ENCODE measurements around the gene ZBTB16.
A peak's percentile ranks its signal among the peaks of the same experiment; 100 is the strongest.

The ZBTB16 gene

DNA sequence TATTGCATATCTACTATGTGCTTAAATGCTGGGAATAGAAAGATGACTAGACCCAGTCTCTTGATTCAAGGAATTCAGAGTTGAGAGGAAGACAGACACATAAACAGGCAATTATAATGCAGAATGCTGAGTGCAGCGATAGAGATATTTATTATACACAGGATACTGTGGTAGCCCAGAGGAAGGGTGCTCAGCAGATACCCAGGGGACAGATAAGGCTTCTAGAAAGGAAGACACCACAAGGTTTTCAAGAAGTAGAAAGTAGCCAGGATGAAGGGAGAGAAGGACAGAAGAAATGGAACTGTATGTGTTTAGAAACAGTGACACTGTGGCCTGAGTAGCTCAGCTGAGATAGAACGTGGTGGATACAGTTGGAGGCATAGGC, 157.3 kb downstream of the ZBTB16 start:
- no peak for DNase-seq (ENCODE audit: low spot score)
- Histone ChIP-seq H3K4me3 (ENCODE audit: low read length in 2 of 2) (no peak overlapping the region), H3K27me3 (ENCODE audit: control insufficient read depth in 3 of 3, insufficient read depth in 3 of 3, low read depth in 1 of 3, low read length in 3 of 3) (no peaks in the 10 kb centered on the region), H4K91ac (ENCODE audit: low read depth, low read length, poor library complexity) (no peak overlapping the region), H2BK15ac (ENCODE audit: low read length) (no peak overlapping the region), H2BK120ac (ENCODE audit: low read depth, low read length) (no peak overlapping the region), H3K18ac (ENCODE audit: low read length) (no peak overlapping the region), H4K8ac (ENCODE audit: low read depth, low read length) (no peak overlapping the region), H3K9ac (ENCODE audit: low read depth, low read length, poor library complexity) (no peak overlapping the region), H2AFZ (ENCODE audit: low read length) (no peak overlapping the region), H3K4ac (ENCODE audit: low read length) (no peak overlapping the region), H3K9me3 (replicated peaks in 1 of 2; ENCODE audit: control insufficient read depth in 2 of 2, insufficient read depth in 1 of 2, low read depth in 1 of 2, low read length in 2 of 2) (peaks cover 0 to 3% of the 10 kb centered on the region in 2 donors), H3K79me1 (ENCODE audit: low read depth, low read length) (peaks cover 6% of the 10 kb centered on the region), H2AK5ac (ENCODE audit: low read depth, low read length) (no peak overlapping the region), H3K14ac (ENCODE audit: low read length) (no peak overlapping the region), H2BK12ac (ENCODE audit: low read length) (no peak overlapping the region), H3K27ac (replicated peaks; ENCODE audit: low read length) (no peak overlapping the region), H3K4me2 (ENCODE audit: insufficient read depth, low read length, poor library complexity, severe bottlenecking) (no peak overlapping the region), H2BK5ac (ENCODE audit: low read length) (no peak overlapping the region), H3K4me1 (ENCODE audit: control insufficient read depth in 2 of 2, insufficient read depth in 1 of 2, low read depth in 1 of 2, low read length in 2 of 2) (peaks cover 51 to 58% of the 10 kb centered on the region in 2 donors), H3K36me3 (replicated peaks in 1 of 2; ENCODE audit: control insufficient read depth in 2 of 2, insufficient read depth in 2 of 2, low read length in 2 of 2) (peaks cover under 1 to 3% of the 10 kb centered on the region in 2 donors), H3K23ac (ENCODE audit: low read depth, low read length, poor library complexity) (no peak overlapping the region)
- WGBS, 2 donors (ENCODE audit: extremely low coverage in 2 of 2, insufficient read length in 2 of 2, insufficient replicate concordance in 1 of 2): no CpG with 5 or more reads among the region's 2 CpGs

DNA sequence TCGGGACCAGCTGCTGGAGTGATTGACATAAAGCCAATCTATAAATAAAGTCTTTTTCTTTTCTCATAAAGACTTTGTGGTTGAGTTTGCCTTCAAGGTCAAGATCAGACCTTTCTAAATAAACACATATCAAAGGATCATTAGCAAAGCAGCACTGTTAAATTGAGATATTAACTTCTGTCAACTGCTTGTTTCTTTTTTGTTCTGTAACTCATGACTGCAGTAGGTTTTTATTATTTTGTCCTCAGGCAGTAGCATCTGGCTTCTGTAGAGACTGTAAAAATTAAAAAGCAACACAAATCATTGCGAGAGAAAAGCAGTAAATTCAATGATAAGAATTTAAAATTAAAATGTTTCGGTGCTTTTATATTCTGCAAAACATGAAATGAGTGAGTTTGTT, 159.0 kb downstream of the ZBTB16 start:
- Histone ChIP-seq H2AFZ (ENCODE audit: low read length) (no peak overlapping the region), H3K27ac (replicated peaks; ENCODE audit: low read length) (peak overlapping the region; percentile 52), H3K4me3 (ENCODE audit: low read length in 2 of 2) (no peak overlapping the region), H3K79me1 (ENCODE audit: low read depth, low read length) (peaks cover 6% of the 10 kb centered on the region), H3K18ac (ENCODE audit: low read length) (no peak overlapping the region), H4K8ac (ENCODE audit: low read depth, low read length) (no peak overlapping the region), H3K14ac (ENCODE audit: low read length) (no peak overlapping the region), H3K36me3 (replicated peaks in 1 of 2; ENCODE audit: control insufficient read depth in 2 of 2, insufficient read depth in 2 of 2, low read length in 2 of 2) (peaks cover 2 to 9% of the 10 kb centered on the region in 2 donors), H3K4me2 (ENCODE audit: insufficient read depth, low read length, poor library complexity, severe bottlenecking) (no peak overlapping the region), H3K23ac (ENCODE audit: low read depth, low read length, poor library complexity) (no peak overlapping the region), H3K27me3 (ENCODE audit: control insufficient read depth in 3 of 3, insufficient read depth in 3 of 3, low read depth in 1 of 3, low read length in 3 of 3) (no peaks in the 10 kb centered on the region), H2BK12ac (ENCODE audit: low read length) (no peak overlapping the region), H2BK120ac (ENCODE audit: low read depth, low read length) (no peak overlapping the region), H3K9ac (ENCODE audit: low read depth, low read length, poor library complexity) (no peak overlapping the region), H3K4me1 (ENCODE audit: control insufficient read depth in 2 of 2, insufficient read depth in 1 of 2, low read depth in 1 of 2, low read length in 2 of 2) (peaks cover 36 to 48% of the 10 kb centered on the region in 2 donors), H2AK5ac (ENCODE audit: low read depth, low read length) (no peak overlapping the region), H2BK15ac (ENCODE audit: low read length) (no peak overlapping the region), H3K9me3 (replicated peaks in 1 of 2; ENCODE audit: control insufficient read depth in 2 of 2, insufficient read depth in 1 of 2, low read depth in 1 of 2, low read length in 2 of 2) (peaks cover 0 to 3% of the 10 kb centered on the region in 2 donors), H3K4ac (ENCODE audit: low read length) (no peak overlapping the region), H4K91ac (ENCODE audit: low read depth, low read length, poor library complexity) (no peak overlapping the region), H2BK5ac (ENCODE audit: low read length) (no peak overlapping the region)
- no peak for DNase-seq (ENCODE audit: low spot score)
- WGBS, 2 donors (ENCODE audit: extremely low coverage in 2 of 2, insufficient read length in 2 of 2, insufficient replicate concordance in 1 of 2): no CpG with 5 or more reads among the region's 3 CpGs

DNA sequence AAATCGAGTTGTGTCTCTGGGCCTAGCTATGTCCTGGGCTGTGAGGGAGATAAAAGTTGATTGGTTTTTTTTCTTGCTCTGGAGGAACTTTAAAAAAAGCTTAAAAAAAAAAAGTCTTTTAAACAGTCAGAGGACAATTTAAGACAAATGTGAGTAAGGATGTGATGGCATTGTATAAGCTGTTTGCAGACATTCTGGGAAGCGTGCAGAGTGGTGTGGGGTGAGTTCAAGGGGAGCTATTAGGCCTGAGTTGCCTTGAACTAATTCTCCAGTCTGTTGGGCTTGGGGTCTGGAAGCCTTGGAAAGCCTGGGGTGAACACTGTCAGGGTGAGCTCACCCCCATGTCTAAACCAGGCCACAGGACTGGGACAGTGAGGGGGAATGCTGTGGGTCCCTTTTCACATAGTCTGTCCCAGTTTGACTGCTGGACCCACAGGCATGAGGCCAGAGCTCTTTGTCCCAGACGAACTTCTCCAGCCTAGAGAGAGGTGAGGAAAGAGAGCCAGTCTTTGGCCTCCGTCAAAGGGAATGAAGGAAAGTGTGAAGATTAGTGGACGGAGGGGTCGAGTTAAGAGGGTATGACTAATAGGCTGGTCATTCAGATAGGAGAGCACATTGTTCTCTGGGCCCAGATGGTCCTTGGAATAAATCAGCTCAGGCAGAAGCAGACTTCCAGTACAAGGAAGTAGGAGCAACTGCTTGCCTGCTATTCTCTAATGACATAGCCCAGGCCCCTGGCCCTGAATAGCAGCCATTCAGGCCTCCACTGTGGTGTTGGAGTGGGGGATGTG, 160.2 kb downstream of the ZBTB16 start:
- H3K4me3 ChIP-seq (ENCODE audit: low read length in 2 of 2): no peak overlapping the region
- WGBS, 2 donors (ENCODE audit: extremely low coverage in 2 of 2, insufficient read length in 2 of 2, insufficient replicate concordance in 1 of 2): no CpG with 5 or more reads among the region's 6 CpGs
- H3K9ac ChIP-seq (ENCODE audit: low read depth, low read length, poor library complexity): no peak overlapping the region
- H4K8ac ChIP-seq (ENCODE audit: low read depth, low read length): no peak overlapping the region
- H3K14ac ChIP-seq (ENCODE audit: low read length): no peak overlapping the region
- no peak overlapping the region for H2BK15ac ChIP-seq (ENCODE audit: low read length)
- no peak overlapping the region for H3K4me2 ChIP-seq (ENCODE audit: insufficient read depth, low read length, poor library complexity, severe bottlenecking)
- peak; percentile 64 for DNase-seq (ENCODE audit: low spot score)
- H3K9me3 ChIP-seq (replicated peaks in 1 of 2; ENCODE audit: control insufficient read depth in 2 of 2, insufficient read depth in 1 of 2, low read depth in 1 of 2, low read length in 2 of 2): peaks cover 0 to 3% of the 10 kb centered on the region in 2 donors
- peaks cover 29 to 44% of the 10 kb centered on the region in 2 donors for H3K4me1 ChIP-seq (ENCODE audit: control insufficient read depth in 2 of 2, insufficient read depth in 1 of 2, low read depth in 1 of 2, low read length in 2 of 2)
- no peak overlapping the region for H2BK120ac ChIP-seq (ENCODE audit: low read depth, low read length)
- no peak overlapping the region for H3K23ac ChIP-seq (ENCODE audit: low read depth, low read length, poor library complexity)
- peak overlapping the region; percentile 61 for H3K18ac ChIP-seq (ENCODE audit: low read length)
- H2BK5ac ChIP-seq (ENCODE audit: low read length): no peak overlapping the region
- H2BK12ac ChIP-seq (ENCODE audit: low read length): no peak overlapping the region
- H3K79me1 ChIP-seq (ENCODE audit: low read depth, low read length): peaks cover 6% of the 10 kb centered on the region
- H3K36me3 ChIP-seq (replicated peaks in 1 of 2; ENCODE audit: control insufficient read depth in 2 of 2, insufficient read depth in 2 of 2, low read length in 2 of 2): peaks cover 2 to 9% of the 10 kb centered on the region in 2 donors
- no peak overlapping the region for H2AFZ ChIP-seq (ENCODE audit: low read length)
- no peaks in the 10 kb centered on the region for H3K27me3 ChIP-seq (ENCODE audit: control insufficient read depth in 3 of 3, insufficient read depth in 3 of 3, low read depth in 1 of 3, low read length in 3 of 3)
- H2AK5ac ChIP-seq (ENCODE audit: low read depth, low read length): no peak overlapping the region
- no peak overlapping the region for H3K4ac ChIP-seq (ENCODE audit: low read length)
- no peak overlapping the region for H4K91ac ChIP-seq (ENCODE audit: low read depth, low read length, poor library complexity)
- H3K27ac ChIP-seq (replicated peaks; ENCODE audit: low read length): peak overlapping the region; percentile 86

DNA sequence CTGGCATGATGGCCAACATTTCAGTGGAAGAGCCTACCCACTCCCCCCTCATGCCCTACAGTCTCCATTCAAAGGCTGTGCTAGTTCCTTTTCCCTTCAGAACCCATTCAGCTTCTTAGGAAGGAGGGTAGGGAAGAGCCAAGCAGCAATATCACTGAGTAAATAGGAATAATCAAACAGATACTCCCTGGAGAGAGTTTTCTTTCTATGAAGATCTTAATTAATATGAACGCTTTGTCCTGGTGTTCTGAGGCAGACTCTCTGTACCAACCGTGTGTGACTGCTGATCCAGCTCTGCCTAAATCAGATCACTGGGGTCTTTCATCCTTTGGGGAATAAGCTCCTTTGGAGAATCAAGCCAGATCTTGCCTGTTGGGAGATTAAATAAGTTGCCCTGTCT, 161.5 kb downstream of the ZBTB16 start:
- no peak overlapping the region for H2AFZ ChIP-seq (ENCODE audit: low read length)
- no peak overlapping the region for H4K8ac ChIP-seq (ENCODE audit: low read depth, low read length)
- no peak overlapping the region for H4K91ac ChIP-seq (ENCODE audit: low read depth, low read length, poor library complexity)
- H2BK12ac ChIP-seq (ENCODE audit: low read length): no peak overlapping the region
- H3K23ac ChIP-seq (ENCODE audit: low read depth, low read length, poor library complexity): no peak overlapping the region
- peak overlapping the region; percentile 86 for H3K27ac ChIP-seq (replicated peaks; ENCODE audit: low read length)
- WGBS, 2 donors (ENCODE audit: extremely low coverage in 2 of 2, insufficient read length in 2 of 2, insufficient replicate concordance in 1 of 2): no CpG with 5 or more reads among the region's 2 CpGs
- no peak overlapping the region for H3K4ac ChIP-seq (ENCODE audit: low read length)
- H3K4me1 ChIP-seq (ENCODE audit: control insufficient read depth in 2 of 2, insufficient read depth in 1 of 2, low read depth in 1 of 2, low read length in 2 of 2): peaks cover 29 to 36% of the 10 kb centered on the region in 2 donors
- peak overlapping the region; percentile 25 for H3K14ac ChIP-seq (ENCODE audit: low read length)
- peaks cover 2 to 11% of the 10 kb centered on the region in 2 donors for H3K36me3 ChIP-seq (replicated peaks in 1 of 2; ENCODE audit: control insufficient read depth in 2 of 2, insufficient read depth in 2 of 2, low read length in 2 of 2)
- peak overlapping the region; percentile 56 for H2BK120ac ChIP-seq (ENCODE audit: low read depth, low read length)
- H3K27me3 ChIP-seq (ENCODE audit: control insufficient read depth in 3 of 3, insufficient read depth in 3 of 3, low read depth in 1 of 3, low read length in 3 of 3): no peaks in the 10 kb centered on the region
- H2BK5ac ChIP-seq (ENCODE audit: low read length): no peak overlapping the region
- peak overlapping the region; percentile 55 for H3K18ac ChIP-seq (ENCODE audit: low read length)
- no peak overlapping the region for H3K4me2 ChIP-seq (ENCODE audit: insufficient read depth, low read length, poor library complexity, severe bottlenecking)
- peaks cover 0 to 3% of the 10 kb centered on the region in 2 donors for H3K9me3 ChIP-seq (replicated peaks in 1 of 2; ENCODE audit: control insufficient read depth in 2 of 2, insufficient read depth in 1 of 2, low read depth in 1 of 2, low read length in 2 of 2)
- no peak overlapping the region for H3K9ac ChIP-seq (ENCODE audit: low read depth, low read length, poor library complexity)
- no peak overlapping the region for H3K4me3 ChIP-seq (ENCODE audit: low read length in 2 of 2)
- H2AK5ac ChIP-seq (ENCODE audit: low read depth, low read length): peak overlapping the region; percentile 51
- H3K79me1 ChIP-seq (ENCODE audit: low read depth, low read length): peaks cover 5% of the 10 kb centered on the region
- peak overlapping the region; percentile 16 for H2BK15ac ChIP-seq (ENCODE audit: low read length)
- no peak for DNase-seq (ENCODE audit: low spot score)

Data from neuronal stem cell (in vitro differentiated cells).